NCI-H146 (cell line): ENCODE measurements around the gene NOL9.
"Not testable (repeated sequence)": the region's sequence is repeated elsewhere in the genome, so short reads cannot be mapped to it uniquely, and the experiment has no call there.

ENCODE experiments used
- DNase-seq: peaks from one replicate; lab custom pipeline; 2025; lab: John Stamatoyannopoulos, UW

Gene NOL9

GRCh38 chr1:6572653-6573383 is 18.5 kb upstream of the NOL9 start:
- no peak for DNase-seq

GRCh38 chr1:6570987-6571386 is 16.7 kb upstream of the NOL9 start:
- DNase-seq, result no peak

DNA sequence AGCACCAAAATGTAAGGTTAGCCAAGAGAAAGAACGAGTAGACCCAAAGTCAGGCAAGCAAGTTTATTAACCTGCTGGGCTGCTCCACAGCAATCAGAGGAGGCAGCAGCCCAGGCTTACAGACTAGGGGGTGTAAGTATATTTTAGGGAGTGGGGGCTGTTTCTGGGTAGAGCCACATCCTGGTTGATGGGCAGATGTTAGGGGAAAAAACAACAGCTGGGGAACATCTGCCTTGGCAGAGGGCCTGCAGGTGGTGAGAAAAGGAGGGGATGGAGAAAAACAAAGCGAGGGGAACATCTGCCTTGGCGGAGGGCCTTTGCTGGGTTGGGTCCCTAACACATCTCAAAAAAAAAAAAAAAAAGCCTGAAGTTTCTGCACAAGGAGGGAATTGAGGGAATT is 15.8 kb upstream of the NOL9 start:
- DNase-seq, result no peak

GRCh38 chr1:6569033-6569432 is 14.7 kb upstream of the NOL9 start:
- no peak for DNase-seq

DNA sequence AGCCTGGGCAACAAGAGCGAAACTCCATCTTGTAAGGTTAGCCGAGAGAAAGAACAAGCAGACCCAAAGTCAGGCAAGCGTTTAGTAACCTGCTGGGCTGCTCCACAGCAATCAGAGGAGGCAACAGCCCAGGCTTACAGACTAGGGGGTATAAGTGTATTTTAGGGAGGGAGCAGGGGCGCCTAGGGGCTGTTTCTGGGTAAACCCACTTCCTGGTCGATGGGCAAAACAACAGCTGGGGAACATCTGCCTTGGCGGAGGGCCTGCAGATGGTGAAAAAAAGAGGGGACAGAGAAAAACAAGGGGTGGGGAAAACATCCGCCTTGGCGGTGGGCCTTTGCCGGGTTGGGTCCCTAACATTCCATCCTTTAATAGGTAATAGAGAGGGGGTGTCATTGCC is 6.0 kb upstream of the NOL9 start:
- no peak for DNase-seq

DNA sequence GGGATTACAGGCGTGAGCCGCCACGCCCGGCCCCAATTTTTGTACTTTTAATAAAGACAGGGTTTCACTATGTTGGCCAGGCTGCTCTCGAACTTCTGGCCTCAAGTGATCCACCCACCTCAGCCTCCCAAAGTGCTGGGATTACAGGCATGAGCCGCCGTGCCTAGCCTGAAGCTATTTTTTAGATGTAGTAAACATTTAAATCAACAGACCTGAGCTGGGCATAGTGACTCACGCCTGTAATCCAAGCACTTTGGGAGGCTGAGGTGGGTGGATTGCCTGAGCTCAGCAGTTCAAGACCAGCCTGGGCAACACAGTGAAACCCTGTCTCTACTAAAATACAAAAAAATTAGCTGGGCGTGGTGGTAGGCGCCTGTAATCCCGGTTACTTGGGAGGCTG is 4.8 kb upstream of the NOL9 start:
- DNase-seq, result not testable (repeated sequence)

- no peak for DNase-seq
Measured at GRCh38 chr1:6557597-6557996, 3.3 kb upstream of the NOL9 start.

DNA sequence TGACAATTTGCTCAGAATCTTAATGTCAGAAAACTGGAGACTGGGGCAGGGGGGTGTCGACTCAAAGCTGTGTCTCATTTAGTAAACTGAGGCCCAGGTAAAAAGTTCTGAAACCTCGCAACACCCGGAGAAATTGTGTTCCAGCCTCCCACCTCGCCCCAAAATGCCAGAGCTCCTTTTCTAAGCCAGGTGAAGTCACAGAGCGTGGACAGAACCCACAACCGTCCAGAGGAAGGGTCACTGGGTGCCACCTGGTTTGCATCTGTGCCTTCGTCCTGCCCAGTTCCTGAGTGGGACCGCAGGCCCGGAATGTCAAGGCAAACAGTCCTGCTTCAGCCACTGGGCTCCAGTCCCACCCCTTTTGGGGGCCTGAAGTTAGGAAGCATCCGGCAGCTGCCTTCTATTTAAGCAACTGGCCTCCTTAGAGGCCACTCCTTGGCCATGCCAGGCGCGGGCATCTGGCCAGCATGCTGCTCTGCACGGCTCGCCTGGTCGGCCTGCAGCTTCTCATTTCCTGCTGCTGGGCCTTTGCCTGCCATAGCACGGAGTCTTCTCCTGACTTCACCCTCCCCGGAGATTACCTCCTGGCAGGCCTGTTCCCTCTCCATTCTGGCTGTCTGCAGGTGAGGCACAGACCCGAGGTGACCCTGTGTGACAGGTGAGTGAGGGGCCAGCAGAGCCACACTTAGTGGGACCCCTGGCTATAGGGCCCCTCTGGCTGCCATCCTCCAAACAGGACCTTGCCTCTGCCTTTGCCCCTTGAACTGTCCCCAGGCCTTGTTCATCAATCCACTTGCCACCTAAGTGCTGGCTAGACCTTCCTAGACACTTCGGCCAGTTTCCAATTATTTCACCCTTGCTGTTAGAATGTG is 830 bp upstream of the NOL9 start, which contains the start of gene TAS1R1:
Gene TAS1R1 (plus strand): TSS at position 401 of the 872 bp plus-strand sequence. CDS start 67 bp downstream, at position 468.
- DNase-seq, result no peak

- no peak for DNase-seq
Measured at GRCh38 chr1:6547301-6547700, 7.0 kb downstream of the NOL9 start.

GRCh38 chr1:6546326-6546725 is 8.0 kb downstream of the NOL9 start:
- DNase-seq, result no peak

DNA sequence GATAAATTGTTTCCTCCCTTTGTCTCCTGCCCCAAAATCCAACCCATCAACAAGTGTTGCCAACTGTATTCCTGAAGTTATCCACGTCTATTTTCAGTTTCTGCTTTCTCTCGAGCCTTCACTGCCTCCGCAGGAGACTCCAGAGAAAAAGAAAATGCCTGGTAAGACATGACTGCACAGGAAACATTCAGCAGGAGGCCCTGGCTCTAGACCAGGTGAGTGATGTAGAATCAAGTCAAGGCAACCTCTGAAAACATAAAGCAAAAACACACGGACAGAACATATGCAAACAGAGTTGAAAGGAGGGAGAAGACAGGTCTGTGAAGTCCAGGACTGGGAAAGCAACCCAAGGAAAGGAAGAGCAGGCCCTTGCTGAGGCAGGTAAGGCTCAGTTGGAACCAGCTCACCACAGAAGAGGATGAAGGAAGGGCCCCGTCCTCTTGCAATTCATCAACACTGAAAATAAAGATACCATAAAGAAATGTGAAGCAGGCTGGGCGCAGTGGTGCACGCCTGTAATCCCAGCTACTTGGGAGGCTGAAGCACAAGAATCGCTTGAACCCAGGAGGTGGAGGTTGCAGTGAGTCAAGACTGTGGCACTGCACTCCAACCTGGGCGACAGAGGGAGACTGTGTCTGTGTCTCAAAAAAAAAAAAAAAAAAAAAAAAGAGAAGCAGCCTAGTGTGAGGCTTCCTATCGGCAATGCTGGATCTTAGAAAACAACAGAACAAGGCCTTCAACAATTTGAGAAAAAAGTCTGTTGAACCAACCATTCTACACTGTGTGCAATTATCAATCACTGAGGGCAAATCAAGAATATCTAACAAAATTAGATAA is 8.8 kb downstream of the NOL9 start:
- no peak for DNase-seq

- no peak for DNase-seq
Measured at GRCh38 chr1:6544831-6545230, 9.5 kb downstream of the NOL9 start.

DNA sequence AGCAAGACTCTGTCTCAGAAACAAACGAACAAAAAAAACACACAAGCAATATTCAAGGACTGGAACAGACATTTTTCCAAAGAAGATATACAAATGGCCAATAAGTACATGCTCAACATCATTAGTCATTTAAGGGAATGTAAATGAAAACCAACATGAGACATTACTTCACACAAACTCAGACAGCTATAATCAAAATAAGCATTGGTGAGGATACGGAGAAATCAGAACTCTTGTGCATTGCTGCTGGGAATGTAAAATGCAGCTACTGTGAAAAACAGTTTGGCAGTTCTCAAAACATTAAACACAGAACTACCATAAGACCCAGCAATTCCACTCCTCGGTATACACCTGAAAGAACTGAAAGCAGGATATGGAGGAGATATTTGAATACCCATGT is 15.4 kb downstream of the NOL9 start:
- no peak for DNase-seq

- no peak for DNase-seq
Measured at GRCh38 chr1:6536291-6536690, 18.0 kb downstream of the NOL9 start.

GRCh38 chr1:6535214-6535613 is 19.1 kb downstream of the NOL9 start:
- no peak for DNase-seq

DNA sequence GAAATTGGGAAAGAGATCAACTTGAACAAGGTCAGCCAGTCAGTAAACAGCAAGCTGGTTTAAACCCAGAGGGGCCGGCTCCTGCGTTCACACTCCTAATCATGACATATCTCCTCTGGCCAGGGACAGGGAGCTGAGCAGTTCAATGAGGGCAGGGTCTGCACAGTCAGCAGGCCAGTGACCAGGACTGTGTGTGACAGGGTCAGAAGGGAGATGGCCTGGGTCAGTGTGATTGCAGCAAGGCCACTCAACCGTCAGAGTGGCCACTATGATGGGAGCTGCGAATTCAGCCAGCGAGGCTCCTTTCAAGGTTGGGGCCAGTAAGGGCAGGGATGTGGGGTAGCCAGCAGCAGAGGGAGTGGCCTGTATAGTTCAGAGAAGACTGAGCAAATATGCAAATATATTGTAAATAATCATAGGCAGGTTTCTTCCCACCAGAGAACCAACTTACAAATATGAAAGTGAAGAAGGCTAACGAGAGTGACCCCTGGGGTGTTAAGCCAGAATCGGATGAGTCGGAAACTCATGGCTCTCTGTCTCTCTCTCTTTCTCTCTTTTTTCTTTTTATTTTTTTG is 20.0 kb downstream of the NOL9 start:
- no peak for DNase-seq

DNA sequence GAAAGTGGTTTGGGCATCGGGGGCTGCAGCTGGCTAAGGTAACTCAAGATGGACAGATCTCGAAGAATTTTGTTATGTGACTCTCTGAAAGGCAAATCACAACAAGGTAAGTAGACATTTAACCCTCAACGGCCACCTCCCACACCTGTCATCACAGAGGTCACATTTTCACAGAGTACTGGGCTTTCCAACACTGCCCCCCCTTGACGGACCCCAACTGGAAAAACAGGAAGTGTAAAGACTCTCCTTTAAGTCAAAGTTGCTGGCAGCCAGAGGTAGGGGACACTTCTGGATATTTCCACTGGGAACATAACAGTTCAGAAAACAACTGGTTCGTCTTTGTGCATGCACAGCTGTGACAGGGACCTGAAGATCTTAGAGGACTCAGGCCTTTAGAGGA is 22.3 kb downstream of the NOL9 start:
- no peak for DNase-seq

- DNase-seq, result no peak
Measured at GRCh38 chr1:6530504-6531160, 23.7 kb downstream of the NOL9 start.

- no peak for DNase-seq
Measured at GRCh38 chr1:6528492-6528891, 25.8 kb downstream of the NOL9 start.

DNA sequence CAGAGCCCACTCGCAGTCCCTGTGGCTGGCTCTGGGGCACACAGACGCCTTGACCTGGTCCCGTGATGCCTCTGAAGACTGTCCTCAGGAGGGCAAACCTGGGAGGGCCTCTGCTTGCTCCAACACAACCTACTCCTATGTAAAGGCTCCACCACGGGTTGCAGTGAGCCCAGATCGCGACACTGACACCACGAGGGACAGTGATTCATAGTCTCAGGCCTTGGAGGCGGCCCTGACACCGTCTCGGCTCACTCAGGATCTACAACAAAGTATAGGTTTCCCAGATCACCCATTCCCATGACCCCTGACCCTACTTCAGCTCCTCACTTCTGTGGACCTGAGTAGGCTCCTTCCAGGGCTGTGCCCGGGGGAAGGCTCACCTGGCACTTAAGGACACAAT is 28.0 kb downstream of the NOL9 start:
- no peak for DNase-seq

DNA sequence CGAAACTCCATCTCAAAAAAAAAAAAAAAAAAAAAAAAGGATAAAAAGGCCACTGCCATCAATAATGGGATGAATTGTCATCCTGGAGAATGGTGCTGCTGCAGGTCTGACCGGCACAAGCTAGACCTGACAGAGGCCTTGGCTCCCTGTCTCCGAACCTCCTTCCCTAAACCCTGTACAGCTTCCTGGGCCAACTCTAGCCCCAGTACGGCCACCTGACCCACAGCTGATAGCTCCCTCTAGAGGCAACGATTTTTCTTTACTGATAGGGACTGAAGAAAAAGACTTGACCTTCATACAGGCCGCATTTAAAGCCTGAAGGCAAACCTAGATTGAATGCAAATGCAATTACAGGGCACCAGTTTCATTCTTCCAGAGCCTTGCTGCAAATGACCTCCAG is 30.7 kb downstream of the NOL9 start:
- no peak for DNase-seq

DNA sequence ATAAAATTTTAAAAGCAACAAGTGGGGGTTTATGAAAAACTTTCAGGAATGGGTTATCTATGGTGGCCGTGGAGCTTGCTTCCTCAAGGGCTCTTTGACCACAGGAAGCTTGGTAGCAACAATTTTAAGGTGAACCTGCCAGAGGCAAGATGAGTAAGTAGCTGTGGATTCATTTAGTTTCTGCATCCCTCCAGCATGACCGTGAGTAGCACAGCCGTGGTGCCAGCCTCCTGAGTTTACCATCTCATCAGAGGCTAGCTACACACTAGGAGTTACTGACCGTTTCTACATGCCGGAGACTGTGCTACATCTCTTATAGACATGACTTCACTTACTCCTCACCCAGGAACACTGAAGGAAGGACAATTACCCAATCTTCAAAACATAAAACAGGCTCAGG is 32.8 kb downstream of the NOL9 start:
- no peak for DNase-seq
